Pericardium fibroblast (primary cell): Measurements from ENCODE around the gene PKP4. TPM values are rescaled to one million over a fixed set of nuclear protein-coding genes. Genes with fewer than 3 reads are reported as not detected.

Experiments
- total RNA-seq: library from RNA; depleted of rRNA; stranded (reverse); fragments of >200 nt; gene quantifications from 2 replicates; pipeline ENCODE4 v1.2.3, GENCODE V29; 2015

PKP4 gene
- 7.3 and 16.9 TPM in 2 replicates for total RNA-seq

GRCh38 chr2:158456309-158457066 is at the start of gene PKP4, which contains the start of gene CCDC148:
PKP4 (plus strand) TSS chr2:158456952; CDS start chr2:158533185, 76,233 bp downstream.
CCDC148 (minus strand) TSS chr2:158456753; CDS start chr2:158456439, 314 bp downstream.

Other genes with a start within 250 kb of the PKP4 start
- 0.09 and 0.23 TPM in 2 replicates for gene CCDC148, start 199 bp upstream of the PKP4 start, total RNA-seq